ENCODE measurements around the gene LZTS3.

DNA sequence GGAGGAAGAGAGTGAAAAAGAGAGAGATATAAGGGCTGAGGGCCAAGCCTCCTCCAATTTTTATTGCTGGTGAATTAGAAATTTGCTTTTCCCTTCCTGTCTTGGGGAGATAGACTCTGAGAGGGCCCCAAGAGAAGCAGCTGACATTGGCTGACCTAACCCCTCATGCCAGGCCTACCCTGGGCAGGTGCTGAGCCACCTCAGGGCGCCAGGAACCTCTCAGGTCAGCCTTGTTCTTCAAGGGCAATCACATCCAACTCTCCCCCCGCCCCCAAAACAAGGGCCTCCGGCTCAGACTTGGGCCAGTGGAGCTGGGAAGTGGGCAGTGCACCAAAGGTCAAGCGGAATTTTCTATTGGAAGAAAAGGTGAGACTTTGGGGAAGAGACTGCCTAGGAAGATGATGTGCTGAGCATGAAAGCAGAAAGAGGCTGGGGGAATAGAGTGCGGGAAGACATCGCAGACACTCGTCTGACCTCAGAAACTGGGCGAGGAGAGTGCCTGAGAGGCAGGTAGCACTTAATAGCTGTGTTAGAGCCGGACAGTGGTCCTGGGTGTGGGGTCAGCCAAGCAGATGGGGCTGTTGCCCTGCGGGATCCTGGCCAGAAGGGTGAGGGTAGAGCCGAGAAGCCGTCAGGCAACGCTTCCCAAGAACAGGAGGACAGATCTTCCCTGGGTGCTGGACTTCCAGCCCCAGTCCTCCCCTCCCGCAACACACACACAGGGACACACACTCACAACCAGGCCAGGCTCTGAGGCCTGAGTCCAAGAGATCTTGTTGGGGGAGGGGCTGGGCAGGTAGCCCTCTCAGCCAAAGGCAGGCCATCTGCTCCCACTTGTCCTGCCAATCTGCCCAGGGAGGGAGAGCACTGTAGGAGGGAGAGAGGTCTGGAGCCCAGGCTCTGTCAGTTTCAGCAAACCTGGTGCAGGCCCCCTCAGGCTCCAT, 10.0 kb downstream of the LZTS3 start:
- TF ChIP-seq POLR2AphosphoS5 (IDR thresholded peaks at IDR 0.05) (no peak), POLR2A (IDR thresholded peaks at IDR 0.05) (no peak)
- TF ChIP-seq, protein P1, sequence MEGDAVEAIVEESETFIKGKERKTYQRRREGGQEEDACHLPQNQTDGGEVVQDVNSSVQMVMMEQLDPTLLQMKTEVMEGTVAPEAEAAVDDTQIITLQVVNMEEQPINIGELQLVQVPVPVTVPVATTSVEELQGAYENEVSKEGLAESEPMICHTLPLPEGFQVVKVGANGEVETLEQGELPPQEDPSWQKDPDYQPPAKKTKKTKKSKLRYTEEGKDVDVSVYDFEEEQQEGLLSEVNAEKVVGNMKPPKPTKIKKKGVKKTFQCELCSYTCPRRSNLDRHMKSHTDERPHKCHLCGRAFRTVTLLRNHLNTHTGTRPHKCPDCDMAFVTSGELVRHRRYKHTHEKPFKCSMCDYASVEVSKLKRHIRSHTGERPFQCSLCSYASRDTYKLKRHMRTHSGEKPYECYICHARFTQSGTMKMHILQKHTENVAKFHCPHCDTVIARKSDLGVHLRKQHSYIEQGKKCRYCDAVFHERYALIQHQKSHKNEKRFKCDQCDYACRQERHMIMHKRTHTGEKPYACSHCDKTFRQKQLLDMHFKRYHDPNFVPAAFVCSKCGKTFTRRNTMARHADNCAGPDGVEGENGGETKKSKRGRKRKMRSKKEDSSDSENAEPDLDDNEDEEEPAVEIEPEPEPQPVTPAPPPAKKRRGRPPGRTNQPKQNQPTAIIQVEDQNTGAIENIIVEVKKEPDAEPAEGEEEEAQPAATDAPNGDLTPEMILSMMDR (IDR thresholded peaks at IDR 0.05), result no peak
